Posterior cingulate gyrus (tissue), 11 donors: ENCODE data around the gene ADAMTS17.

Experiments
- DNase-seq, 10 donors: peaks; one replicate each; pipeline versions ENCODE4 v3.0.0 to v3.0.0-alpha.2; 2020 to 2021; ENCODE audit warnings: mixed read lengths in 3 of 10
- intact Hi-C: fragments of 100-400 bp; cut with DNase I; formaldehyde crosslinking; loops from one replicate; pipeline ENCODE4 v1.15.1; 2023

ADAMTS17 gene

GRCh38 chr15:100043068-100043641 is 298.6 kb downstream of the ADAMTS17 start:
- intact Hi-C loops = no loop called here
- DNase-seq = peak in 1 of 10 donors; percentile 7

GRCh38 chr15:100042558-100042957 is 299.2 kb downstream of the ADAMTS17 start:
- no peak for DNase-seq
- intact Hi-C loops = no loop called here

DNA sequence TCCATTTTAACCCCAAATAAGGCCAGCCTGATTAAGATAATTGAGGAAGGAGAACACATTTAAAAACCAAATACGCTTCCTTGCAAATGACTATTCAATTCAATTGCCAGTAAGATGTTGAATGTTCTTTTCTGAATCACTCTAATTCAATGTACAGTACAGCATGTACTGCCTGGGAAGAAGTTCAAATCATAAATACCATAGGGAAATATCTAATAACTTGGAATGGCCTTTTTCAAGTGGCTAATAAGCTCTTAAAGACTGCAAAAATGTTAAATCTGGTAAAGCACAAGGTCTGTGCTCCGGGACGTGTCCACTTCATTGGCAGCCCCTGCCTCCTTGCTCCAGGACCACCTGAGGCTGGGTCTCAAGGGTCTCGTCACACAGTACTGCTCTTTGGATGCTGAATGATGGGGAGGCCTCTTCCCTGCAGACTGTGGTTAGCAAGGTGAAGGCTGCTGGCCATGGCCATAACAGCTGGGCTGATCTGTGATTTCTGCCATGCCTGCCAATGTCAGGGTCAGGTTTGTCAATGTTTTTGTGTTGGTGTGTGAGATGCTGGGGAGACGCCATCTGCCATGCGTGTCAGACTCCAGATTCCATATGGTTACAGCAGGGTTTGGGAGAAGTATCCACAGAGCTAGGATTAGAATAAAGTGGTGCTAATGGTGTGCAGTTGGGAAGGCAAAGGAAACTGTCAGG is 300.5 kb downstream of the ADAMTS17 start:
- DNase-seq = no peak
- intact Hi-C loops = no loop called here

DNA sequence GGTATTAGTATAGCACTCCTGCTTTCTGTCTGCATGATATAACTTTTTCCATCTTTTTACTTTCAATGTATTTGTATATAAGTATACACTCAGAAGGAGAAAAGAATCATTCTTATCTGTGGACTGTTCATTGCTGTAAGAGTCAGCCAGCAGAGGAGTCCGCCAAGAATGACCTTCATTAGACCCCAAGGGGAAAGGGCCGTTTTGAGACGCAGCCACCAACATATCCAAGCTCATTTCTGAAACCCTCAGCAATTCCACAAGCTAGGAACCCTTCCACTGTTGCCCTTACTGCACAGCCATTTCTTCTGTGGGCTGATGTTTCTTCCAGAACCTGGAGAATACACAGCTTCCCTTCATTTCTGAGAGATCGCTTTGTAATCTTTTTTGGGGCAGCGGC is 301.8 kb downstream of the ADAMTS17 start:
- intact Hi-C loops = no loop called here
- no peak for DNase-seq

- intact Hi-C loops = no loop called here
- no peak for DNase-seq
Observed at GRCh38 chr15:100038736-100039135, 303.0 kb downstream of the ADAMTS17 start.

- intact Hi-C loops = no loop called here
- no peak for DNase-seq
Observed at GRCh38 chr15:100037901-100038300, 303.9 kb downstream of the ADAMTS17 start.

- no peak for DNase-seq
Observed at GRCh38 chr15:100036015-100036414, 305.8 kb downstream of the ADAMTS17 start.

DNA sequence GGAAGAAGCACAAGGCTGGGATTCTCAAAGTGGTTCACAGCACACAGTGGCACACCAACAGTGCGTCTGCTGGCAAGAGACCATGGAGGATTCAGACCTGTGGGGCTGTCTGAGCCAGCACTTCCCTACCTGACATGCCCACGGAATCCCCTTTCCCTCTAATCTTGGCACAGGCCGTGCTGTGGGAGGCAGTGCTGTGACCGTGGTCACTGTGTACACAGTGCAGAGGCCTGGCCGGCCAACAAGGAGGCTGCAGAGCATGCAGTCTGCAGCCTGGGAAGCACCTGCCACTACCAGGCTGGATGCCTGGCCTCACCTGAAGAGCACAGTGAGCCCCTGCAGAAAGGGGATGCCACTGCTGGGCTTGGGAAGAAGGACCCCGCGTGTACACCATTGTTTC is 307.6 kb downstream of the ADAMTS17 start:
- intact Hi-C loops = no loop called here
- DNase-seq = no peak

More at GRCh38 chr15:100036015-100036414, 305.8 kb downstream of the ADAMTS17 start:
- intact Hi-C loops = no loop called here

- intact Hi-C loops = no loop called here
- DNase-seq = no peak
Observed at GRCh38 chr15:100033140-100033857, 308.5 kb downstream of the ADAMTS17 start.

- intact Hi-C loops = no loop called here
- DNase-seq = no peak
Observed at GRCh38 chr15:100032358-100033085, 309.3 kb downstream of the ADAMTS17 start.

DNA sequence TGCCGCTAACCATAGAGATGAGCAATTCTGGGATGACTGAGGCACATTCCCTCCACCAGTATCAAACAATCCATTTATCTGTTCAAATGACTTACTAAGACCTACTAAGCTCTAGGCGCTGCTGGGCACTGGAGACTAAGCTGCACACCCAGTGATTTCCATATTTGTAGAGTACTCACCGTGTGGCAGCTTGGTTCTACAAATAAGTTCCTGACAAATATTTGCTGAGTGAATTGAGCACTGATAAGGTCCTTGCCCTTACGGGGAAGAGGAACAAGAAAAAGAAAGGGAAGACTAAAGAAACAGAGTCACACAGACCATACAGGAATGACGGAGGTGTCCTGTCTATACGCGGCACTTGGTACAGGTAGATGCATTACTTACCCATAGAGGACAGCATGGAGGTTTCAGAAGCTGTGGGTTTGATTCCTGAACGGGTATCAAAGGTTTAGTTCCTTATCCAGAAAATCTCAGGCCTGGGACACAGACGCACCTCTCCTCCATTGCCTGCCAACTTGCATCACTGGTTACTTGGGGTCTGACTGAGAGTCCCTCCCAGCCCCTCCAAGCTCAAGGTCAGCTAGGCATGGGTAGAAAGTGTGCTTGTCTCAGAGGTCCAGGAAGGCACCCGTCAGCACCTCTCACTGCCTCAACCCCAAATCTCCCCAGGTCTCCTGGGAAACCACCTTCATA is 310.0 kb downstream of the ADAMTS17 start:
- no peak for DNase-seq
- intact Hi-C loops = no loop called here

DNA sequence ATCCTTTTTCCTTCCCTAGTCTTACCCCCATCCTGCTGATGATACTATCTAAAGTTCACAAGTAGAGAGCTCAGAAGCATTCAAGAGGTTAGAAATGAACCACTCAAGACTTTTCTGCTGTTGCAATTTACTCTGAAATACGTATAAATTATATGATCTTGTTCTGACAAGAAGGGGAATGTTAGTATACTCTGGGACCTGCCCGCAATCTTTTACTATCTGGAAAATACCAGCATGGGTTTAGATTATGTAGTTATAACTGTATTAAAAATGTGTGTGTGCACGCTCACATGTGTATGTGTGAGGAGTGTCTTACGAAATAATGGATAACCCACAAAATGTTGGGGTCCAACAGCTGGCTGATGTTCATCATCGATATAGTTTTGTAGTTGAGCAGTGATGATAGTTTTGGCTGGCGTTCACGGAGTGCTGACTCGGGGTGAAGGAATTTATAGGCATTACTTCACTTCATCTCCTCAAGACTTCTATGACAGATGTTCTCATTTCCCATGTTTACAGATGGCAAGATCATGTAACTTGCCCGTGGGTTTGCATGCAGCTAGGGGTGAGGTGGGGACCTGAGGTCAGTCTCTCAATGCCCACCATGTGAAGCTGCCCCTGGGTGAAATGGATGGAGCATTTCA is 311.1 kb downstream of the ADAMTS17 start:
- intact Hi-C loops = no loop called here
- no peak for DNase-seq

- intact Hi-C loops = no loop called here
Observed at GRCh38 chr15:100029868-100030479, 311.8 kb downstream of the ADAMTS17 start.

DNA sequence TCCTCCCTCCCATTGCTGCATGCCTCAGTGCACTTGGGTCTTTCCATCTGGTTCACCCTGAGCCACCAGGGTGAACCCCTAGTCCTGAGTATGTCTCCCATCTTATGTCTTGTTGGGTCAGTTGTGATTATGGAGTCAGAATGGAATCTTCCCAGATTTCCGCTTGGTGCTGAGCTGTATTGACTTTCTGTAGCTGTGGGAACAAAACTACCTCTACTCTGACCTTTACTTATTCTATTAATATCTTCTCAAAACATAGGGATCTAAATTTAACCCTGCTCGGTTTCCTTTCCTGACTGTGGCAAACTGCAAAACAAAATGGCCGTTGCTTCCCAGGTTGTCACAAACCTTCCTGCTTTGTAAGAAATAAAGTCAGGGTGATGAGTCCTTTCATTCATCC is 312.7 kb downstream of the ADAMTS17 start:
- intact Hi-C loops = no loop called here
- DNase-seq = no peak

More at GRCh38 chr15:100029868-100030479, 311.8 kb downstream of the ADAMTS17 start:
- no peak for DNase-seq

- DNase-seq = no peak
- intact Hi-C loops = no loop called here
Observed at GRCh38 chr15:100026041-100026440, 315.7 kb downstream of the ADAMTS17 start.

- intact Hi-C loops = no loop called here
- DNase-seq = no peak
Observed at GRCh38 chr15:100022806-100023205, 319.0 kb downstream of the ADAMTS17 start.

- intact Hi-C loops = no loop called here
- DNase-seq = no peak
Observed at GRCh38 chr15:100022391-100022790, 319.4 kb downstream of the ADAMTS17 start.

DNA sequence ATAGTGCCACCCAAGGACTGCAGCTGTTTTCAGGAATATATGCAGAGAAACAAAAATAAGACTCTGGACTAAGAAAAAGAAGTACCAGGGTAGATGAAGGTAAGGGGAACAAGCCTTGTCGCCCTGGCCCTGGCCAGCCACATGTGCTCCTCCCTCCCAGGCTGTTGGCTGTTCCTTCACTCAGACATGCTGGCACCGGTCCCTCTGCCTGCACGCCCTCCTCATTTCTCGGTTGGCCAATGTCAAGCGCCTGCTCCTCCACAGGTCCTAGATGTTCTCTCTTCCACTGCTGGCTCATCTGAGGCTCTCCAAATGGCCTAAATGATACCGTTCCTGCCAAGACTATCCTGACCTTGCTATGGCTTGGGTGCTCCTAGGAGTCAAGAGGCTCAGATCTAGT is 320.1 kb downstream of the ADAMTS17 start:
- intact Hi-C loops = no loop called here
- DNase-seq = no peak

- DNase-seq = no peak
- intact Hi-C loops = no loop called here
Observed at GRCh38 chr15:100020614-100021013, 321.2 kb downstream of the ADAMTS17 start.

DNA sequence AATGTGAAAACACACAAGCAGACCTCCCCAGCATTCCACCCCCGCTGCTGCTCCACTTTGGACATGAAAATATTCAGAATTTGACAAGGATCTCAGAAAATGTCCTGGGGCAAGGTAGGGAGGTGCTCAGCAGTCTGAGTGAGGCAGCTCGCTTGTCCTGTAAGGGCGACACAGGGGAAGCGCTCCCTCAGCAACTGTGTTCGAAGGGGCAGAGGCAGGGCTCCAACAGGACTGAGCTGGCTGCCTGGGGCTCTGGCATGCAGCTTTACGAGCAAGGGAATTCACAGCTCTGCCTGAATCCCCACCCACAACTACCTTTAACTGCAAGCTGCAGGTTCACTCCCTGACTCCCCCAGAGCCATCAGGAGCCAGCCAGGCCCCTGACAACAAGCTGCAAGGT is 321.6 kb downstream of the ADAMTS17 start:
- intact Hi-C loops = no loop called here
- no peak for DNase-seq
